GM18499 (cell line): ENCODE data around the gene GPX4.
"Not testable (repeated sequence)": the region's sequence is repeated elsewhere in the genome, so short reads cannot be mapped to it uniquely, and the experiment has no call there.

Experiments used
- ATAC-seq: cut with Tn5 transposase; IDR thresholded peaks from one replicate; pipeline ENCODE4 v1.9.1; 2021; ENCODE audit warnings: moderate number of reproducible peaks; ENCODE audit not compliant: insufficient read depth, unreplicated experiment

The GPX4 gene

GRCh38 chr19:1112268-1113029 is 8.7 kb downstream of the GPX4 start:
- ATAC-seq, result no peak

GRCh38 chr19:1113030-1113985 is 9.5 kb downstream of the GPX4 start:
- no peak for ATAC-seq

DNA sequence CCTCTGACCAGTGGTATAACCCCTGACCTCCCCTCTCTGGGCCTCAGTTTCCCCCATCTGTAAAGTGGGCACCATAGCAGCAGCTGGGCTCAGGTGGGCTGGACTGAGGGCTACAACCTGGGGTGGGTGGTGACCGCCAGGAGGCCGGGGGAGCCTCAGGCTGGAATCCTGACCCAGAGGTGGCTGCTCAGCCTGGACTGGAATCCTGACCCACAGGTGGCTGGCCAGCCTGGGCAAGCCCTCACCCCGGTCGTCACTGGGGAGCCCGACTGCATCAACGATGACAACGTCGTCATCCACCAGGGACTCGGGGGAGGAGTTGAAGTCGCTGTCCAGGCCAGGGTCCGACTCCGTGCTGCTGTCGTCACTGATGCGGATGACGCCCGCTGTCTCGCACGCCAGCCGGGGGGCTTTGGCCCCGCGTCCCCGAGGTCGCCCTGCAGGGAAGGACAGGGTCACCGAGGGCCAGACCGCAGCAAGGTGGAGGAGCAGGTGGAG is 10.2 kb downstream of the GPX4 start:
- ATAC-seq, result no peak

DNA sequence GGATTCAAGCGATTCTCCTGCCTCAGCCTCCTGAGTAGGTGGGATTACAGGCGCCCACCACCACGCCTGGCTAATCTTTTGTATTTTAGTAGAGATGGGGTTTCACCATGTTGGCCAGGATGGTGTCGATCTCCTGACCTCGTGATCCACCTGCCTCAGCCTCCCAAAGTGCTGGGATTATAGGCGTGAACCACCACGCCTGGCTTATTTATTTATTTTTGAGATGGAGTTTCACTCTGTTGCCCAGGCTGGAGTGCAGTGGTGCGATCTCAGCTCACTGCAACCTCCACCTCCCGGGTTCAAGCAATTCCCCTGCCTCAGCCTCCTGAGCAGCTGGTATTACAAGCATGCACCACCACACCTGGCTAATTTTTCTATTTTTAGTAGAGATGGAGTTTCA is 10.9 kb downstream of the GPX4 start:
- not testable (repeated sequence) for ATAC-seq

DNA sequence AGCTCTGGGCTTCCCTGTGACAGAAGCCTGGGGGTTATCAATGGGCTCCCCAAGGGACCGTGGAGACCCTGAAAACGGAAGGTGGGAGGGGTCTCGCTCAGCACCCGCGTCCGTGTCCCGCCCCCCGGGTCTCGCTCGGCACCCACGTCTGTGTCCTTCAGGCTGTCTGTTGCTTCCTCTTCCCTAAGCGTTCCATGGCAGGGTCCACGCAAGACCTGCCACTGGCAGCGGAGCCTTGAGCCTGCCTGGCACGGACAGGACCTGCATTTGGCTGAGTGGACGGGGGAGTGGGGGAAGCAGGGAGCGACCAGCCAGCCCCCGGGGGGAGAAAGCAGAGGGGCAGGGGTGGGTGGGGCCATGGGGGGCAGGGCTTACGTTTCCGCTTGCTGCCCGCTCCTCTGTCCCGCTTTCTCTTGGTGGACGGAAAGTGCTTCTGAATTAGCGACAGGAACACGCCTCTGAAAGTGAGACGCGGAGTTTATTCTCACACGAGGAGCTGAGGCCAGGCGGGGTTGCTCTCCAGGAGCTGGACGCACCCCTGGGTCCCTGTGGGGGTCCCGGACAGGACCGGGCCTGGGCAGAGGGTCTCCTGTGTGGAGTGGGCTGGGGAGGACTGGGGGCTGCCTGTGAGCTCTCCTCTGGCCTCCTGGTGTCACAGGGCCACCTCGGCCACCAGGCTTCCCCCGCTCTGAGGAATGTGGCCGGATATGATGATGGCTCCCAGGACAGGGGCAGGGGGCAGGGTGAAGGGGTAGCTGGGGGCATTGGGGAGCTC is 12.0 kb downstream of the GPX4 start:
- no peak for ATAC-seq

DNA sequence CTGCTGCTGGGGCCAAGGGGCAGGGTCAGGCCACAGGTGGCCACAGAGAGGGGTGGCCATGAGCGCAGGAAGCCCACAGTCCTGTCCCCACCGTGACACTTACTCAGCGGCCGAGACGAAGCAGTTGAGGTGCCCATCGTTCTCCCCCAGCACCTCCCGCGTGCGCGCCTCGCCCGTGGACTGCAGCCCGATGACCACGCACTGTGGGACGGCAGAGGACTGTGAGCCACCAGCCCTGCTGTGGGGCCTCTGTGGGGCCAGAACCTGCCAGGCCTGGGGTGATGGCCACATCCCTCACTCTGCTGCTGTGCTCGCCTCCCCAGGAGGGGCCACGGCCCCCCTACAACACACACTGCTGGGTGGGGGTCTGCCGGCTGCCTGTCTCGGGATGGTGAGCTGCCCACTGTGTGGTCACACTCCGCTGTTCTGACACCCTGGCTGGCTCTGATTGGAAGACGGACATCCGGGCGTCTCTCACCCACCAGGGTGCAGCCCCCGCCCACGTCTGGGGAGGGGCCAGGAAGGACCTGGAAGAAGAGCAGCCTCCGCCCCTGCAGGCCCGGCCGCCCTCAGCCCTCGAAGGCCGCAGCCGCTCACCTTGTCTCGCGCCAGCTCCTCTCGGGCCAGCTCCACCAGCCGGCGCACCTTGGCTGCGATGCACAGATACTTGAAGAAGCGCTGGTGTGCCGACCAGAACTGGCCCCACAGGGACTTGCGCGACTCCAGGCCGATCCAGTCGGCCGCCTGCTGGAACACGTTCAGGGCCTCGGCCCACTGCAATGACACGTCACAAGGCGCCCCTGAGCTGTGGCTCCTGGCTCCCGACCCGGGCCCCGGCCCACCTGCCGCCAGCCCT is 13.2 kb downstream of the GPX4 start:
- no peak for ATAC-seq

DNA sequence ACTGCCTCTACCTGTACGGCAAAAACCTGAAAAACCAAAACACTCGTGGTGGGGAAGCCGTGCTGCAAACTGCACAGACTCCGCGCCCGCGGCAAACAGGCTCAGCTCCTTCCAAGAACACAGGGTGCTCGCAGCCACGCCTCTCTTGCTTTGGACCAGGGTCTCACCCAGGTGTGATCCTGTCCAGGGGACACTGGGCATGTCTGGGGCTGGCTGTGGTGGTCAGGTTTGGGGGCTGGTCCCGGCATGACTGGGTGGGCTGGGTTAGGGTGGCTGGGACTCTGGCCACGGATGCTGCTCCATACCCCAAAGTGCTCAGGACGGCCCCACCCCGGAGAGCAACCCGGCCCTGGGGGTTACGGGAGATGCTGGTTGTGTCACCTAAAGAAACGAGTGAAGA is 13.9 kb downstream of the GPX4 start:
- ATAC-seq, result no peak

DNA sequence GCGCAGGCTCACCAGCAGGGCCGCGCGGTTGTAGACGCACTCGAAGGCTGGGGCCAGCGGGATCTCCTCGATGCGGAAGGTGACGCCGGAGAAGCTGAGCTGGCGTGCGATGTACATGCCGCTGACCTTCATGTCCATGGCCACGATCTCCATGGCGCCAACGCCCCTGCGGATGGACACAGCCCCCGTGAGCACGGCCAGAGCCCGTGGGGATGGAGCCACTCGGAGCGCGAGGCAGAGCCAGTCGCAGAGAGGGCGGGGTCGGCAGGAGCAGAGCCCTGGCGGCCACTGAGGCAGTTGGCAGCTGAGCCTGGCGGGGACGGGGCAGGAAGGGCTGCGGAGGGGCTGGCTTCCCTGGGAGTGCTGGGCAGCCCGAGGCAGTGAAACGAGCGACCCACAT is 15.2 kb downstream of the GPX4 start:
- no peak for ATAC-seq

GRCh38 chr19:1119475-1120217 is 15.9 kb downstream of the GPX4 start:
- ATAC-seq, result no peak

DNA sequence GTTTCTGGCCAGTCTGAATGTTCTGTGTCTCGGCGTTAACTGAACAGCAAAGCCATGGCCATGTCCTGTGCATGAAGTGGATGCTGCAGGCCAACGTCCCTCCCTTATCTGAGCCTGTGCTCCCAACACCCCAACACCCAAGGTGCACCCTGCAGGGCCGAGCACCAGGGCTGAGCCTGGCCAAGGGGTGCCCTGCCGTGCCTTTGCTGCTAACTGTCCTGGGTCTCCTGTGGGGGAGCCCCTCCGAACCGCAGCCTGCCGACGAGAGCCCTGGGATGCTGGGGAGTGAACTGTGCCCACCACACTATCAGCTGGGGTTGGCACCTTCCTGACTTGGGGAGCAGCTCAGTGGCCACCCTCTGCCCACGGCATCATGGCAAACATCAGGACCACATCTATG is 17.6 kb downstream of the GPX4 start:
- no peak for ATAC-seq

DNA sequence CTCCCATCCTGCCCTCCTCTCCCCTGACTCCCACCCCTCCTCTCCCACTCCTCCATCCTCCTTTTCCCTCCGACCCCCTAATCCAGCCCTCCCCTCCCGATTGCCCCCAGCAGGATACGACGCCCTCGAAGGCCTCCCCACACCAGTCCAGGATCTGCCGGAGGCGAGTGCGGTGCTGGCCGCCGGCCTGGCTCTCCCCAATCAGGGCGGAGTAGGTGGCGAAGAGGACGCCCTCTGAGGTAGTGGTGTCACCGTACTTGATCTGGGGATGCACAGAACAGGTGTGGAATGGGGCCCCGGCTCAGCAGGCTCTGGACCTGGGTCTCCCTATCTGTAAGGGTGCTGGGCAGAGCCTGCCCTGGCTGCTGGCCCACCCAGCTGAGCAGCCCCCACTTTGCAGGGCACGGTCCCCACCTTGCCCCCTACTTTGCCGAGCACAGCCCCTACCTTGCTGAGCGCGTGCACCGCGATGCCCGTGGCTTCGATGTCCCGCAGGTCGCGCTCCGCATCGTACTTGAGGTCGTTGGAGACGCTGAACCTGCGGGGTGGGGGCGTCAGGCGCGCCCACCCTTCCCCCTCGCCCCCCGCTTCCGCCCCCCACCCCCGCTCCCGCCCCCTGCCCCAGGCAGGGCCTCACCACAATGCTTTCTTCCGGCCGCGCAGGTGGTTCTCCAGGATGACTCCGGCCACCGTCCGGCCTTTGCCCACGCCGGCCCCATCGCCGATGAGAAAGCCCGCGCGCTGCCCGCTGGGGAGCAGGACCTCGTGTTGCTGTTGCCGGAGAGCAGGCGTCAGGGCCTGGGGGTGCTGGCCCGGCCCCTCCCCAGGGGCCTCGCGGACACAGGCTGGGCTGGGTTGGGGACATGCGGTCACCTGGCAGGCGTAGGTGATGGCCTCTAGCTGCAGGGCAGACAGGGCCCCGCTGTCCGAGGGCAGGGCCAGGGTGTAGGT is 18.5 kb downstream of the GPX4 start:
- ATAC-seq, result no peak

DNA sequence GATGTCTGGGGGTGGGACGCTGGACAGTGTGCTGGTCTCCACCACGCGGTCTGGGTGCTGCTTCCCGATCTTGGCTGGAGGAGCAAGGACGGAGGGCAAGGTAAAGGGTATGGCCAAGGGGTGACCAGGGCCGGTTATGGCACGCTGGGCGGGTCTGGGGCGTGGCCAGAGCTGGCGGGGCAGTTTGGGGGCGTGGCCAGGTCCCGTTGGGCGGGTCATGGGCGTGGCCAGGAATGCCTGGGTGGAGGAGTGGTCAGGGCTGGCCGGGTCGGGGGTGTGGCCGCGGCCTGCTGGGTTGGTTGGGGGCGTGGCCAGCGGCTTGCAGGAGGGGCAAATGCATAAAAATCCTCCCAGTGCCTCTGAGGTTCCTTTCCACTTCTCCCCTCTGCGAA is 19.2 kb downstream of the GPX4 start:
- ATAC-seq, result no peak

DNA sequence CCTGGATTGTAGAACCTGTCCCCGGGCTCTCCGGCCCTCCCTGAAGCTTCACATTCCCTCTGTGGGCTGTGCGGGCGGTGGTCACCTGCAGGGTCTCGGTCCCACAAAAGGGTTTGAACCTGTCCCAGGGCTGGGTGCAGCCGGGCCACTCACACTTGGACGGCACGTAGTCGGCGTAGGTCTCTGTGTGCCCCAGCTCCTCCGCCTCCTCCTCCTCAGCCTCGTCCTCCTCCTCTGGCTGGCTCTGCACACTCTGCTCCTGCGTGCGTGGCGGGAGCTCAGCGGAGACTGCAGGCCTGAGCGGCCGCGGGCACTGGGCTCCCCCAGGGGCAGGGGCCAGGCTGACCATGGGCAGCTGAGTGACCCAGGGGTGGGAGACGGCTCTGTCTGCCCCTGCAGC is 19.6 kb downstream of the GPX4 start:
- ATAC-seq, result no peak

GRCh38 chr19:1123885-1124677 is 20.3 kb downstream of the GPX4 start:
- ATAC-seq, result no peak

DNA sequence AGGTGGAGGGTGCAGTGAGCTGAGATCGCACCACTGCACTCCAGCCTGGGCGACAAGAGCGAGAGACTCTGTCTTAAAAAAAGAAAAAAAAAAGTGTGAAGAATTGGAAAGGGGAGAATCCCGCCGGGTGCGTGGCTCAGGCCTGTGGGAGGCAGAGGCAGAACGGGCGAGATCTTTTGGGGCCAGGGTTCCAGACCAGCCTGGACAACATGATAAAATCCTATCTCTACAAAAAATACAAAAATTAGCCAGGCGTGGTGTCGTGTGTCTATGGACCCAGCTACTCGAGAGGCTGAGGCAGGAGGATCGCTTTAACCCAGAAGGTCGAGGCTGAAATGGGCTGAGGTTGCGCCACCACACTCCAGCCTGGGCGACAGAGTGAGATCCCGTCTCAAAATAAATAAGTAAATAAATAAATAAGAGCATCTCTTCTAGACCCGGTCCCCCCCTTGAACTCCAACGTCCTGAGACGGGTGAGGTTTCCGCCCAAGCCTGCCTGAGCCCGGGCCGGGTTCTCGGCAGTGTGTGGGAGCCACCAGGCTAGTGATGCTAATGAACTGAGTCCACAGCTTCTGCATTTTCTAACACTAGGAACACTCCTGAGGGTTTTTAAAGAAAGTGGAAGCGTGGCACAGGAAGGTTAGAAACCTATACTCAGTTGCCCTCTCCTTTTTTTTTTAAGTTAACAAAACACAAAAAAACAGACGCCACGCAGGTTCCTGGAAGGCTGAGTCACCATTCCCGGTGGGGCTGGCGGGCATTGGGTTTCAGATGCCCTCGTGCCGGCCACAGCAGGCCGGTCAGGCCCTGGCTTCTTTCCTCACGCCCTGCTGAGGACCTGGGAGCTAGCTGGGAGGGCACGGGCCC is 22.0 kb downstream of the GPX4 start:
- no peak for ATAC-seq
